Measurements from ENCODE around the gene DNAH2.
"Not testable (repeated sequence)": the region's sequence is repeated elsewhere in the genome, so short reads cannot be mapped to it uniquely, and the experiment has no call there.

The DNAH2 gene

GRCh38 chr17:7780736-7781135, 63.2 kb downstream of the DNAH2 start:
- DNase-seq, result no peak

- DNase-seq, result no peak
Measured at GRCh38 chr17:7781429-7781828, 63.9 kb downstream of the DNAH2 start.

- no peak for DNase-seq
Measured at GRCh38 chr17:7782240-7782639, 64.7 kb downstream of the DNAH2 start.

GRCh38 chr17:7786866-7787265, 69.3 kb downstream of the DNAH2 start:
- no peak for DNase-seq

GRCh38 chr17:7789131-7789530, 71.6 kb downstream of the DNAH2 start:
- no peak for DNase-seq

- DNase-seq, result no peak
Measured at GRCh38 chr17:7790150-7790549, 72.6 kb downstream of the DNAH2 start.

- no peak for DNase-seq
Measured at GRCh38 chr17:7792611-7793010, 75.1 kb downstream of the DNAH2 start.

- no peak for DNase-seq
Measured at GRCh38 chr17:7794075-7794663, 76.6 kb downstream of the DNAH2 start.

GRCh38 chr17:7797976-7798375, 80.4 kb downstream of the DNAH2 start:
- no peak for DNase-seq

GRCh38 chr17:7798839-7799238, 81.3 kb downstream of the DNAH2 start:
- no peak for DNase-seq

- DNase-seq, result no peak
Measured at GRCh38 chr17:7803981-7804380, 86.4 kb downstream of the DNAH2 start.

- DNase-seq, result no peak
Measured at GRCh38 chr17:7806587-7806986, 89.0 kb downstream of the DNAH2 start.

- DNase-seq, result no peak
Measured at GRCh38 chr17:7807206-7807605, 89.7 kb downstream of the DNAH2 start.

- no peak for DNase-seq
Measured at GRCh38 chr17:7809086-7809790, 91.7 kb downstream of the DNAH2 start.

- DNase-seq, result not testable (repeated sequence)
Measured at GRCh38 chr17:7809791-7810343, 92.3 kb downstream of the DNAH2 start.

GRCh38 chr17:7811251-7811650, 93.7 kb downstream of the DNAH2 start:
- no peak for DNase-seq

- DNase-seq, result no peak
Measured at GRCh38 chr17:7814969-7815368, 97.4 kb downstream of the DNAH2 start.

GRCh38 chr17:7816926-7817642, 99.5 kb downstream of the DNAH2 start:
- DNase-seq, result no peak

GRCh38 chr17:7817643-7817964, 100.1 kb downstream of the DNAH2 start:
- DNase-seq, result no peak

GRCh38 chr17:7818026-7818425, 100.5 kb downstream of the DNAH2 start:
- DNase-seq, result no peak

- DNase-seq, result no peak
Measured at GRCh38 chr17:7818746-7819645, 101.5 kb downstream of the DNAH2 start.

- DNase-seq, result no peak
Measured at GRCh38 chr17:7820231-7820630, 102.7 kb downstream of the DNAH2 start.

GRCh38 chr17:7822126-7822525, 104.6 kb downstream of the DNAH2 start:
- DNase-seq, result no peak
